NCI-H2107 treated with DMSO at 0.1 percent for 48 hours (cell line): ENCODE data around the gene UBE3C.
"Not testable (repeated sequence)": the region's sequence is repeated elsewhere in the genome, so short reads cannot be mapped to it uniquely, and the experiment has no call there.

Experiments
- DNase-seq: peaks from one replicate; lab custom pipeline; 2025; ENCODE audit not compliant: unreplicated experiment; lab: John Stamatoyannopoulos, UW

The UBE3C gene

GRCh38 chr7:157129907-157130460 is 8.7 kb upstream of the UBE3C start:
- no peak for DNase-seq

- DNase-seq, result not testable (repeated sequence)
Observed at GRCh38 chr7:157130849-157131248, 7.9 kb upstream of the UBE3C start.

GRCh38 chr7:157132796-157133195 is 5.9 kb upstream of the UBE3C start:
- no peak for DNase-seq

GRCh38 chr7:157133304-157133703 is 5.4 kb upstream of the UBE3C start:
- DNase-seq, result no peak

GRCh38 chr7:157136372-157136771 is 2.4 kb upstream of the UBE3C start:
- DNase-seq, result peak; percentile 59

GRCh38 chr7:157138101-157138423 is 664 bp upstream of the UBE3C start:
- no peak for DNase-seq

GRCh38 chr7:157139111-157139809 is 534 bp downstream of the UBE3C start:
- DNase-seq, result no peak

- no peak for DNase-seq
Observed at GRCh38 chr7:157139810-157140510, 1.2 kb downstream of the UBE3C start.

- no peak for DNase-seq
Observed at GRCh38 chr7:157140511-157140905, 1.8 kb downstream of the UBE3C start.

GRCh38 chr7:157141525-157142060 is 2.9 kb downstream of the UBE3C start:
- no peak for DNase-seq

GRCh38 chr7:157143788-157144187 is 5.1 kb downstream of the UBE3C start:
- no peak for DNase-seq

- DNase-seq, result no peak
Observed at GRCh38 chr7:157149317-157149716, 10.6 kb downstream of the UBE3C start.

- DNase-seq, result no peak
Observed at GRCh38 chr7:157150882-157151281, 12.2 kb downstream of the UBE3C start.

- no peak for DNase-seq
Observed at GRCh38 chr7:157151626-157152339, 13.1 kb downstream of the UBE3C start.

- DNase-seq, result no peak
Observed at GRCh38 chr7:157152391-157152937, 13.7 kb downstream of the UBE3C start.

GRCh38 chr7:157153260-157153659 is 14.5 kb downstream of the UBE3C start:
- no peak for DNase-seq

- DNase-seq, result no peak
Observed at GRCh38 chr7:157155959-157156358, 17.2 kb downstream of the UBE3C start.

- DNase-seq, result no peak
Observed at GRCh38 chr7:157158400-157158799, 19.7 kb downstream of the UBE3C start.

GRCh38 chr7:157159537-157159936 is 20.8 kb downstream of the UBE3C start:
- DNase-seq, result not testable (repeated sequence)

- no peak for DNase-seq
Observed at GRCh38 chr7:157160433-157160832, 21.7 kb downstream of the UBE3C start.

GRCh38 chr7:157165987-157166386 is 27.3 kb downstream of the UBE3C start:
- no peak for DNase-seq
